ENCODE measurements around the gene IGF1. TPM values are rescaled to one million over a fixed set of nuclear protein-coding genes. Genes with fewer than 3 reads are reported as not detected.

The IGF1 gene
- total RNA-seq, 2 experiments from 2014 or later, result not detected

DNA sequence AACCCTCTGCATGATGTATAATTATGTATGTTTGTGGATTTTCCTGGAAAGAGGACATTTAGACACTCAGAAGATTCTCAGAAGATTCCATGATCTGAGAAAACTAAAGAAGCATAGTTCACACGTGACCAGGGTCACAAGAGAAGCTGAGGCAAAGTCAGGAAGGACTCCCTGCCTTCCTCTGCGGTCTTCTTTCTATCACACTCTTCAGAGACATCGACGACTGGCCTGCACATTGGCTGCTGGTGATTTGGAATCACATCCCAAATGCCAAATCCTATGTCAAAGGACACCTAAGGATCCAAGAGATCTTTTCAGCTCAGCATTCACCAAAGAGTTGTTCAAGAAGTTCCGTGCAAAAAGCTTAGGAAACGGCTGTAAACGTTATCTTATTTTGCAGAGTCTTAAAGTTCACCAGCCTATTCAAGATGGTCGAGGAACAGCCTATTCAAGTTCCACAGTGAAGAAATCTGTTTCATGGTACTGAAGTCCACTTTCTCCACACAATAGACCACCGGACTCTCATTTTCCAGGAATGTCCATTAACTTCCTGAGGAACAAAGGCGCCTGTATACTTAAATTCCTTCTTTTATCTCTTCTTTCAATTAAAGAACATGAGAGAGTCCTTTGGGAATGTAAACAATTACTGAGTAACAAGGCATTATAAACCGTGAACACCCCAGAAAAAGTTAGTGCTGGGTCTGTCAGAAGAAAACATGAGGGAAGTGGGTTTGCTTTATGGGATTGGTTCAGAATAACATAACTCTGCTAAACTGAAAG is 42.1 kb downstream of the IGF1 start:
- H3K27me3 Mint-ChIP-seq, result peaks cover 4% of the 10 kb centered on the region
- POLR2A ChIA-PET, result no interaction called here

GRCh38 chr12:102437511-102437910 is 42.9 kb downstream of the IGF1 start:
- DNase-seq, result no peak
- Mint-ChIP-seq H3K4me3 (no peak overlapping the region), H3K27me3 (peaks cover 4% of the 10 kb centered on the region), H3K4me1 (no peaks in the 10 kb centered on the region), H3K27ac (no peak overlapping the region), H3K36me3 (ENCODE audit: low read depth) (no peaks in the 10 kb centered on the region), H3K9me3 (ENCODE audit: low read depth) (no peaks in the 10 kb centered on the region)
- CTCF ChIA-PET, result no interaction called here
- no peak for ATAC-seq
- intact Hi-C loops (cut with DNase I, micrococcal nuclease), result no loop called here
- POLR2A ChIA-PET, result no interaction called here

More for the DNA sequence above, 42.1 kb downstream of the IGF1 start:
- CTCF ChIA-PET, result no interaction called here
- ATAC-seq (no peak), DNase-seq (no peak)
- Mint-ChIP-seq H3K4me1 (no peaks in the 10 kb centered on the region), H3K9me3 (ENCODE audit: low read depth) (no peaks in the 10 kb centered on the region), H3K27ac (no peak overlapping the region), H3K4me3 (no peak overlapping the region), H3K36me3 (ENCODE audit: low read depth) (no peaks in the 10 kb centered on the region)
- intact Hi-C loops (cut with DNase I, micrococcal nuclease), result no loop called here

DNA sequence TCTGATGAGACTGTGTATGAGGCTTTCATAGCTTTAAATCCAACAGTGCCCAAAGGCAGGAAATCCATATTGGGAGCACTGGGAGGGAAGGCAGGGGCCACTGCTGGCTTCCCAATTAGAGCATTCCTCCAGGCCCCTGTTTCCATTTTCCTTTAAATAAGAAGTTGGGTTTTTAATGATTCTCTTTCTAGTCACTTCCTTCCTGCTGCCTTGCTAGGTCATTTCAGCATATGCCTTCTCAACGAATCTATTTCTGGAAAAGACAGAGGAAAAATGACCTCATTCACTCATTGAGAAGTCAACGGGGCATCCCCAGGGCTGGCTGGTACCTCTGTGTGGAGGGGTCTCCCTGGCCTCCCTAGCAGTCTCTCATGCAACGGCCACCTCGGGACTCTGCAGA is 43.5 kb downstream of the IGF1 start:
- DNase-seq (no peak), ATAC-seq (no peak)
- ChIA-PET CTCF (no interaction called here), POLR2A (no interaction called here)
- H3K9me3 Mint-ChIP-seq (ENCODE audit: low read depth), result no peaks in the 10 kb centered on the region
- no peaks in the 10 kb centered on the region for H3K36me3 Mint-ChIP-seq (ENCODE audit: low read depth)
- H3K4me3 Mint-ChIP-seq, result no peak overlapping the region
- intact Hi-C loops (cut with DNase I, micrococcal nuclease), result no loop called here
- H3K4me1 Mint-ChIP-seq, result no peaks in the 10 kb centered on the region
- no peak overlapping the region for H3K27ac Mint-ChIP-seq
- H3K27me3 Mint-ChIP-seq, result peaks cover 4% of the 10 kb centered on the region

- ChIA-PET CTCF (no interaction called here), POLR2A (no interaction called here)
- H3K4me3 Mint-ChIP-seq, result no peak overlapping the region
- H3K4me1 Mint-ChIP-seq, result no peaks in the 10 kb centered on the region
- H3K27me3 Mint-ChIP-seq, result peaks cover 5% of the 10 kb centered on the region
- H3K27ac Mint-ChIP-seq, result no peak overlapping the region
- no peaks in the 10 kb centered on the region for H3K36me3 Mint-ChIP-seq (ENCODE audit: low read depth)
- ATAC-seq, result no peak
- H3K9me3 Mint-ChIP-seq (ENCODE audit: low read depth), result no peaks in the 10 kb centered on the region
- intact Hi-C loops (cut with DNase I, micrococcal nuclease), result no loop called here
- no peak for DNase-seq
These were observed 44.4 kb downstream of the IGF1 start for GRCh38 chr12:102435827-102436436.

- H3K27me3 Mint-ChIP-seq, result peaks cover 5% of the 10 kb centered on the region
- H3K36me3 Mint-ChIP-seq (ENCODE audit: low read depth), result no peaks in the 10 kb centered on the region
- no peak overlapping the region for H3K4me3 Mint-ChIP-seq
- POLR2A ChIA-PET, result no interaction called here
- ATAC-seq, result no peak
- no peak overlapping the region for H3K27ac Mint-ChIP-seq
- CTCF ChIA-PET, result no interaction called here
- no peak for DNase-seq
- H3K9me3 Mint-ChIP-seq (ENCODE audit: low read depth), result no peaks in the 10 kb centered on the region
- intact Hi-C loops (cut with DNase I, micrococcal nuclease), result no loop called here
- H3K4me1 Mint-ChIP-seq, result no peaks in the 10 kb centered on the region
These were observed 47.1 kb downstream of the IGF1 start for GRCh38 chr12:102433304-102433703.

GRCh38 chr12:102430661-102431060 is 49.7 kb downstream of the IGF1 start:
- peaks cover 5% of the 10 kb centered on the region for H3K27me3 Mint-ChIP-seq
- ChIA-PET POLR2A (interaction anchor here (0.6 kb wide), 1 partner anchor 40 kb away, joined by 3 read pairs; no protein-coding TSS in a partner anchor), CTCF (no interaction called here)
- H3K4me1 Mint-ChIP-seq, result no peaks in the 10 kb centered on the region
- no peaks in the 10 kb centered on the region for H3K36me3 Mint-ChIP-seq (ENCODE audit: low read depth)
- intact Hi-C loops (cut with DNase I, micrococcal nuclease), result no loop called here
- H3K4me3 Mint-ChIP-seq, result no peak overlapping the region
- ATAC-seq (no peak), DNase-seq (no peak)
- no peaks in the 10 kb centered on the region for H3K9me3 Mint-ChIP-seq (ENCODE audit: low read depth)
- no peak overlapping the region for H3K27ac Mint-ChIP-seq

DNA sequence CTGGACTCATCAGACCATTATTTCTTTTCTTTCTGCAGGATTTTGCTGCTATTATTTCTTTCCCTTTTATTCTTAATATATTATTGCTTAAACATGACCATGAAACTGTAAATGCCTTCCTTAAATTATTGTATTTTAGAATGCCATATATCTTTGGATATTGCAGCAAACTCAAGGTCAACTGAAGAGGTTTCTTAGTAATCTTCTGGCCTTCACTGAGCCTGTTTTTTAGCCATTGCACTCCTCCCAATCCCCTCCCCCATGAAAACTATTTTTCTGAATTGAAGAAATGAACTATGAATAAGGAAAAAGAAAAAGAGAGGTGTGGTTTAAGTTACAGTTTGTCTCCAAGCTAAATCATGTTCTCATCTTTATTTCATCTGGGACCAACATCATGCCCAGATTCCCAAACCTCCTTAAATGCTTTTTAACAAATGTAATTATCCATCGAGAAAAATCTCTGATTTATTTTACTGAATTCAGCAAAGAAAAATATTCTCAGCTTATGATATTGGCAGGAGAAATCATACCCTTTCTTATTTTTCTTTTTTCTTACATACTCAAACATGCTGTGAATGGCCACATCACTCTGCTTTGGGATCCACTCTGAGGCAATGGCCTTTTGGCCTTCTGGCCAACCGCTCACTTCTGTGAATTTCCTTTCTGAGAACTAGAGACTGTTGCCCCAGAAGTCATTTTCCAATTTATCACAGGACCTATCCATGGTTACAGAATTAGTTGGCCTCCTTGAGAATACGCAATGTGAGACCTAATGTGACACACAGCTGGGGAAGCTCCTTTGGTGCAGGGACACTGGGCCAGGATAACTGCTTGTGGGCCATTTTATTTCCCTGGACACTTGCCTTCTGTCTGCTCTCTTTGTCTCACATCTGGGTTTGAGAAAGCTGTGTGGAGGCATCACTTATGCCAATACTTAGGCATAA is 50.9 kb downstream of the IGF1 start:
- no peaks in the 10 kb centered on the region for H3K36me3 Mint-ChIP-seq (ENCODE audit: low read depth)
- peaks cover 8% of the 10 kb centered on the region for H3K27me3 Mint-ChIP-seq
- no peaks in the 10 kb centered on the region for H3K4me1 Mint-ChIP-seq
- no peak overlapping the region for H3K27ac Mint-ChIP-seq
- CTCF ChIA-PET, result interaction anchor here (0.6 kb wide), 1 partner anchor 205 kb away, joined by 3 read pairs; no protein-coding TSS in a partner anchor
- DNase-seq (no peak), ATAC-seq (no peak)
- H3K9me3 Mint-ChIP-seq (ENCODE audit: low read depth), result no peaks in the 10 kb centered on the region
- POLR2A ChIA-PET, result no interaction called here
- intact Hi-C loops (cut with DNase I, micrococcal nuclease), result no loop called here
- H3K4me3 Mint-ChIP-seq, result no peak overlapping the region

- ATAC-seq (no peak), DNase-seq (no peak)
- peaks cover 12% of the 10 kb centered on the region for H3K27me3 Mint-ChIP-seq
- CTCF ChIA-PET, result interaction anchor here (0.6 kb wide), 1 partner anchor 244 kb away, joined by 3 read pairs; no protein-coding TSS in a partner anchor
- no peak overlapping the region for H3K27ac Mint-ChIP-seq
- no peaks in the 10 kb centered on the region for H3K4me1 Mint-ChIP-seq
- POLR2A ChIA-PET, result interaction anchor here (0.6 kb wide), 1 partner anchor 1623 kb away, joined by 4 read pairs; no protein-coding TSS in a partner anchor
- no peaks in the 10 kb centered on the region for H3K9me3 Mint-ChIP-seq (ENCODE audit: low read depth)
- intact Hi-C loops (cut with DNase I, micrococcal nuclease), result no loop called here
- H3K36me3 Mint-ChIP-seq (ENCODE audit: low read depth), result no peaks in the 10 kb centered on the region
- no peak overlapping the region for H3K4me3 Mint-ChIP-seq
These were observed 52.8 kb downstream of the IGF1 start for GRCh38 chr12:102427543-102427941.

DNA sequence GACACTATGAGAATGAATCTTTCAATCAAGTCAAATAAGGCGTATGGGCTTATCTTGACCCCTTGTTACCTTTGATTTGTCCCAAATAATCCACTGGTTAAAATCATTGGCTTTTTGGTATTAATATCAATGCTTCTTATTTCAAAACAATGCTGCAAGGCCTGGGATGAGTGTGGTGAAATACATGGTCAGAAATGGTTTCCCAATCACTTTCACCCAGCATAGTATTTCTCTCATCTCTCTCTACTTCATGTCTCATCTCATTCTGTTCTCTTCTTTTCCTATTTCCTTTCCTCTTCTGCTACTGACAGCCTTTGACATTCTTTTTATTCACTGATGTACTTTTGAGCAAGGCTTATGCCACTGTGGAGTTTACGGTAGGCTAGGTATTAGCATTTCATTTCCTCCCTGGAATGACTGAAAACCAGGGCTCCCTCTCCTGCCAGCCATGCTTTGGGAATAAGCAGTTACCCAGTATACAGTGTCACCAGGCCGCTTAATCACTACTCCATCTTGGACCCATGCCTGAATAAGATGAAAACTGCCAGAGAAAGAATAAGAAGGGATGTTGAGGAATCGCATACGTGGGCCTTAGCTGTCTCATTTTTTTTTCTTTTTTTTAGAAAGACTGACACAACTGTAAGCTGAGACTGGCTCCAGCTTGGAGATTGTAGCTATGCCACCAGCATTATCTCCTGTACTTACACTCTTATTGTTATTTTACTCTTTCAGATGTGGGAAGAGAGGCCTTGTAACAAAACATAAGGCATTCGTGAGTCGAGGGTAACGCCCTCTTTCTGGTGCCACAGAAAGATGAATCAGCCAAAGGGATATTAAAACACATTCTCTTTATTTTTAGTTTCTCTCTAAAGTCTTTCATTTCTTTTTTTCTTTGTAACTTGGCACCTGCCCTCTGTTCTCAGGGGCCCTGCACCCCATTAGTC is 53.5 kb downstream of the IGF1 start:
- H3K4me3 Mint-ChIP-seq, result no peak overlapping the region
- intact Hi-C loops (cut with DNase I, micrococcal nuclease), result no loop called here
- CTCF ChIA-PET, result no interaction called here

GRCh38 chr12:102425109-102426039 is 55.0 kb downstream of the IGF1 start:
- H3K9me3 Mint-ChIP-seq (ENCODE audit: low read depth), result no peaks in the 10 kb centered on the region
- intact Hi-C loops (cut with DNase I, micrococcal nuclease), result no loop called here
- peaks cover 5% of the 10 kb centered on the region for H3K4me1 Mint-ChIP-seq
- H3K4me3 Mint-ChIP-seq, result no peak overlapping the region
- H3K27ac Mint-ChIP-seq, result no peak overlapping the region
- ChIA-PET POLR2A (no interaction called here), CTCF (no interaction called here)
- DNase-seq (no peak), ATAC-seq (no peak)
- peaks cover 8% of the 10 kb centered on the region for H3K27me3 Mint-ChIP-seq
- H3K36me3 Mint-ChIP-seq (ENCODE audit: low read depth), result no peaks in the 10 kb centered on the region

More for the DNA sequence above, 53.5 kb downstream of the IGF1 start:
- Mint-ChIP-seq H3K9me3 (ENCODE audit: low read depth) (no peaks in the 10 kb centered on the region), H3K27ac (no peak overlapping the region), H3K4me1 (no peaks in the 10 kb centered on the region), H3K36me3 (ENCODE audit: low read depth) (no peaks in the 10 kb centered on the region), H3K27me3 (peaks cover 12% of the 10 kb centered on the region)
- ATAC-seq (no peak), DNase-seq (no peak)
- POLR2A ChIA-PET, result no interaction called here
